Cardiac muscle cell (in vitro differentiated cells and primary cell): ENCODE data around the gene KDM7A. TPM values are rescaled to one million over a fixed set of nuclear protein-coding genes. Genes with fewer than 3 reads are reported as not detected.

Source experiments
- DNase-seq, 2 donors: peaks; one replicate each; pipeline versions ENCODE4 v3.0.0 to v3.0.0-alpha.2; 2010 to 2017; ENCODE audit warnings: low read depth in 1 of 2, low spot score in 1 of 2
- H3K27ac ChIP-seq: fragments of 200-600 bp; sonication (generic); 2 replicates; pipeline ENCODE4 v1.5.1; 2016
- H3K27me3 ChIP-seq: fragments of 200-600 bp; sonication (generic); 2 replicates; pipeline ENCODE4 v1.6.0; 2016; ENCODE audit warnings: control low read depth
- H3K36me3 ChIP-seq: fragments of 200-600 bp; sonication (generic); 2 replicates; pipeline ENCODE4 v1.5.1; 2016; ENCODE audit warnings: control low read depth
- H3K4me1 ChIP-seq: fragments of 200-600 bp; sonication (generic); 2 replicates; pipeline ENCODE4 v1.8.1; 2017; ENCODE audit warnings: low read depth, mild to moderate bottlenecking, mixed run types
- H3K4me3 ChIP-seq: fragments of 200-600 bp; sonication (generic); 2 replicates; pipeline ENCODE4 v1.5.1; 2016; ENCODE audit warnings: mild to moderate bottlenecking
- H3K9me3 ChIP-seq: fragments of 200-600 bp; sonication (generic); 2 replicates; pipeline ENCODE4 v1.5.1; 2017; ENCODE audit warnings: low read depth, mild to moderate bottlenecking, control low read depth
- CTCF ChIP-seq: IDR thresholded peaks from 2 replicates; pipeline ENCODE4 v1.5.1; 2012; ENCODE audit warnings: low read depth, mild to moderate bottlenecking, low read length
- polyA plus RNA-seq: library from polyadenylated mRNA; unstranded; fragments of >200 nt; fragmentation: Nextera tagmentation; extraction: Ambion mirVana; gene quantifications from 2 replicates; pipeline ENCODE4 v1.2.1, GENCODE V29; 2016
- total RNA-seq: library from RNA; depleted of rRNA; stranded (reverse); fragments of >200 nt; gene quantifications from 2 replicates; pipeline ENCODE4 v1.2.3, GENCODE V29; 2016

KDM7A gene
- total and polyA plus RNA-seq, 2 experiments from 2014 or later = 1.9 to 7.5 TPM

GRCh38 chr7:140047197-140047596 is 129.6 kb downstream of the KDM7A start:
- Histone ChIP-seq H3K4me1 (peaks cover 23% of the 10 kb centered on the region), H3K27me3 (no peaks in the 10 kb centered on the region), H3K4me3 (no peak overlapping the region), H3K36me3 (no peaks in the 10 kb centered on the region), H3K27ac (no peak overlapping the region), H3K9me3 (no peaks in the 10 kb centered on the region)
- DNase-seq = no peak
- TF ChIP-seq CTCF = no peak

- no peaks in the 10 kb centered on the region for H3K9me3 ChIP-seq
- H3K4me3 ChIP-seq = no peak overlapping the region
- H3K36me3 ChIP-seq = no peaks in the 10 kb centered on the region
- TF ChIP-seq CTCF = no peak
- peak overlapping the region; percentile 62 for H3K27ac ChIP-seq
- H3K4me1 ChIP-seq = peaks cover 23% of the 10 kb centered on the region
- DNase-seq = peak in 1 of 2 donors; percentile 57
- no peaks in the 10 kb centered on the region for H3K27me3 ChIP-seq
These were observed 131.1 kb downstream of the KDM7A start for GRCh38 chr7:140045697-140046096.

- Histone ChIP-seq H3K4me3 (no peak overlapping the region), H3K36me3 (no peaks in the 10 kb centered on the region), H3K27me3 (no peaks in the 10 kb centered on the region), H3K27ac (no peak overlapping the region), H3K4me1 (peaks cover 23% of the 10 kb centered on the region), H3K9me3 (no peaks in the 10 kb centered on the region)
- TF ChIP-seq CTCF = no peak
- no peak for DNase-seq
These were observed 132.5 kb downstream of the KDM7A start for GRCh38 chr7:140044251-140044650.

GRCh38 chr7:140042386-140042670 is 134.5 kb downstream of the KDM7A start:
- no peak overlapping the region for H3K4me3 ChIP-seq
- H3K9me3 ChIP-seq = no peaks in the 10 kb centered on the region
- no peaks in the 10 kb centered on the region for H3K27me3 ChIP-seq
- TF ChIP-seq CTCF = no peak
- H3K27ac ChIP-seq = no peak overlapping the region
- DNase-seq = no peak
- peaks cover 11% of the 10 kb centered on the region for H3K4me1 ChIP-seq
- H3K36me3 ChIP-seq = no peaks in the 10 kb centered on the region

GRCh38 chr7:140041659-140042385 is 135.0 kb downstream of the KDM7A start:
- Histone ChIP-seq H3K4me3 (no peak overlapping the region), H3K27me3 (no peaks in the 10 kb centered on the region), H3K4me1 (peaks cover 11% of the 10 kb centered on the region), H3K27ac (no peak overlapping the region), H3K36me3 (no peaks in the 10 kb centered on the region), H3K9me3 (no peaks in the 10 kb centered on the region)
- DNase-seq = peak in 1 of 2 donors; percentile 64
- no peak for TF ChIP-seq CTCF
